SKM-1 treated with dmso at 0.1 percent for 144 hours (cell line): ENCODE data around the gene BTBD2.
"Not testable (repeated sequence)": the region's sequence is repeated elsewhere in the genome, so short reads cannot be mapped to it uniquely, and the experiment has no call there.

Experiments used
- DNase-seq: peaks from one replicate; lab custom pipeline; 2025; ENCODE audit not compliant: unreplicated experiment; lab: John Stamatoyannopoulos, UW

Gene BTBD2

GRCh38 chr19:2016041-2016807 is 710 bp upstream of the BTBD2 start:
- DNase-seq = peak; percentile 12

GRCh38 chr19:2014731-2015607 is 545 bp downstream of the BTBD2 start:
- DNase-seq = no peak

GRCh38 chr19:2014131-2014571 is 1.4 kb downstream of the BTBD2 start:
- no peak for DNase-seq

DNA sequence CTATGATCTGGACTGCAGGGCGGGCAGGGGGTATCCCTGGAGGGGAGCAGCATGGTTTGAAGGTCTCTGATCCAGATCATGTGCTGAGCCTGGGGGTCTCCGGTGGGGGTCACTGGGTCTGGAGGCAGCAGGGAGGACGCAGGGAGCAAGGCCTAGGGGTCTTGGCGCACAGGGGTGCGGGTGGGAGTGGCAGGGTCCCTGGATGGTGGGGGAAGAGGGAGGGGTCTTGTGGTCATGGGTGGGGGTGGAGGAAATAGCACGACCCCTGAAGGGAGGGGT is 1.9 kb downstream of the BTBD2 start:
- no peak for DNase-seq

DNA sequence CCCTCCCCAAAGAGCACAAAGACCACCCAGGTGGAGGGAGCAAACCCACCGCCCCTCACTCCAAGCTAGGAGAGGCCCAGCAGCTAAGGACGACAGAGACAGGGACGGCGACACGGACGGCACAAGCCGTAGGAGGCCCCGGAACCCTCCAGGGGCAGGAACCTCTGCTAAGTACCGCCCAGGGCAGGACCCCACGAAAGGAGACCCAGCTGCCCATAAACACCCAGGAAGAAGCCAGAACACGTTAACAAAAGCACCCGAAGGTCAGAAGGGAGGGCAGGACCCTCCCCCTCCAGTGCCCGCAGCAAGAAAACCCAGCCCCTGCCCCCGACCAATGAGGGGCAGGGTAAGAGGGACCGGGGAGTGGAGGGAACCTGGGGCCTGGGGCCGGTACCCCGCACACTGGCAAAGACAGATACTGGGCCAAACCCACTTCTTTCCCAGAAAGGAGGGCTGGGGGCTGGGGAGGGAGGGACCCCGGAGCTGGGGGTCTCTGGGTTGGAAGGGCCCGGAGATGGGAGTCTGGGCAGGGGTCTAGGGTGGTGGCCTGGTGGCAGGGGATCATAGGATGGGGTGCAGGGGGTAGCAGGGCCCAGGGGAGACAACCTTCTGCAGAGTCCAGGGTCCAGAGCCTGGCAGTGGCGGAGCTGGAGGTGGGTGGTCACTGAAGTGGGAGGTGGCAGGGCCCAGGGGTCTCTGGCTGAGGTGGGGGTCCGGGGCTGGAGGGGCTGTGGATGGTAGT is 2.4 kb downstream of the BTBD2 start:
- no peak for DNase-seq

GRCh38 chr19:2011169-2011568 is 4.3 kb downstream of the BTBD2 start:
- no peak for DNase-seq

- no peak for DNase-seq
Observed at GRCh38 chr19:2010135-2010668, 5.3 kb downstream of the BTBD2 start.

DNA sequence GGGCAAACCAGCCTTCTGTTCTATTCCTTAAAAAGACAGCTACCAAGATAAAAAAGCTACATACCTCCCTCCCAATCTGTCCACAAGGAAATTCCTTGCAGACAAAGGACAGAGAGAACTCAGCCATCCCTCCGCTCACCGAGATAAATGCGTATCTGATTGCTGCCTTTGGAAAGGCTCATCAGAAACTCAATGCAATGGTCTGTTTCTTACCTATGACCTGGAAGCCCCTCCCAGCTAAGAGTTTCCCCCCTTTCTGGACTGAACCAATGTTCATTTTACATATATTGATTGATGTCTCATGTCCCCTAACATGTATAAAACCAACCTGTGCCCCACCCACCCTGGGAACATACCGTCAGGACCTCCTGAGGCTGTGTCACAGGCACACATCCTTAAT is 11.6 kb downstream of the BTBD2 start:
- no peak for DNase-seq

DNA sequence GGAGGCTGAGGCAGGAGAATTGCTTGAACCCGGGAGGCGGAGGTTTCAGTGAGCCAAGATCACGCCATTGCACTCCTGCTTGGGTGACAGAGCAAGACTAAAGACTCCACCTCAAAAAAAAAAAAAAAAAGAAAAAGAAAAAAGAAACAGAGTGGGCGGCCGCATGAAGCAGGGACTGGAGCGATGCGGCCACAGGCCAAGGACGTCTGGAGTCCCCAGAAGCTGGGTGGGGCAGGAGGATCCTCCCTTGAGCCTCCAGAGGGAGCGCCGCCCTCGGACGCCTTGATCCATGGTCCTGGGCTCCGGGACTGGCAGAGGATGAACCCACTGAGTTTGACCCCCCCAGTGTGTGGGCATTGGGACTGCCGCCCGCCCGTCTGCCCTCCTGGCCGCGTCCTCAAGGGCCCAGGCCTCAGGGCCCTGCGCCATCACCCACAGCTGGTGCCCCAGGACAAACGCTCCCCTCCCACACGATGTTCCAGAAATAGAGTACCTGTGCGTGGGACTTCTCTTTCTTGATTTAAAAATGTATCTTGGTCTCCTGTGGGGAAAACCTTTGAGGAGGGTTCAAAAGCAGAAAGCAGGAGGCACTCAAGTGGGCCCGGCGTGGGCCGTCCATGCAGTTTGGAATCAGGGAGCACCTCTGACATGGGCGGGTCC is 15.5 kb downstream of the BTBD2 start:
- DNase-seq = no peak

GRCh38 chr19:1998712-1999708 is 16.5 kb downstream of the BTBD2 start:
- no peak for DNase-seq

DNA sequence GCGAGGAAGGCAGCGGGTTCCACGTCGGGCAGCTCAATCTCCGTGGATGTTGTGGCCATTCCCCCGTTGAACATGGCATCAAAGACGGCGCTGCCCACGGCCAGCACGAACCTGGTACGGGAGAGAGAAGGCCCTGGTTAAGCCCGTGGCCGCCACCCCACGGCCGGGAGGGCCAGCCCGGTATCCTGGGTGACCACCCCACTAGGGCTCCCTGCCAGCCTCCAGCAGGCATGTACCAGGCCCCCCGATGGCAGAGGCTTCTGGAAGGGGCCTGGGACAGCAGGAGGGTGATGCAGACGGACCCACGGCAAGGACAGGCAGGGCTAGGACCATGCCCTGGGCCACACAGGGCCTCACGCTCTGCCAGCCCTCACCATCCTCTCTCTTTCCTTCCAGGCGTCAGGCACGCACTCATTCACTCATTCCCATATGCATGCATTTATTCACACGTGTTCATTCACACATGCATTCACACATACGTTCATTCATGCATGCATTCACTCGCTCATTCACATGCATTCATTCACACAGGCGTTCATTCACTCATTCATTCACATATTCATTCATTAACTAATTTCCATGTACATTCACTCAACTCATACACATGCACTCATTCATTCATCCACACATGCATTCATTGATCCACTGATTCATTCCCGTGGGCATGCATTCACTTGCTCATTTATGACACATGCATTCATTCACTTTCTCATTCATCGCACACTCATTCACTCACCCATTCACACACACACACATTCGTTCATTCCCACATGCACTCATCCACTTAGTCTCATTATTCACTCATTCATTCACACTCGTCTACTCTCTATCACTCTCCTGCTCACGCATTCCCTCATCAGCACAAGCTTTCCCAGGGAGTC is 17.9 kb downstream of the BTBD2 start:
- no peak for DNase-seq

DNA sequence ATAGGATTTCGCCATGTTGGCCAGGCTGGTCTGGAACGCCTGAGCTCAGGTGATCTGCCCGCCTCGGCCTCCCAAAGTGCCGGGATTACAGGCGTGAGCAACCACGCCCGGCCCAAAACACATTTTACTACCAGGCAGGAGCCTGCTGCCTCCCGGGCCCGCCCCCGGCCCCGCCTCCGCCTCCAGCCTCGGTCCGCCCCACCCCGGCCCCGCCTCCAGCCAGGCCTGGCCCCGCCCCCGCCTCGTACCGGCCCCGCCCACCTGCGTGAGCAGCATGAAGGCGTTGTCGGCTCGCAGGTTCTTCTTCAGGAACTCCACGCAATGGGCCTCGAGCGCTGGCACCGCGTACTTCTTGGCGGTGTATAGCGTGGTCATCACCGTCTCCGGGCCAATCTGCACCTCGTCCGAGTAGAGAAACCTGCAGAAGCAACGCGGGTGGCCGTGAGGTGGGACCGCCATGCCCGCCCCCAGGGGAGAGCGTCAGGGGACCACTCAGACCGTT is 22.7 kb downstream of the BTBD2 start:
- DNase-seq = no peak

DNA sequence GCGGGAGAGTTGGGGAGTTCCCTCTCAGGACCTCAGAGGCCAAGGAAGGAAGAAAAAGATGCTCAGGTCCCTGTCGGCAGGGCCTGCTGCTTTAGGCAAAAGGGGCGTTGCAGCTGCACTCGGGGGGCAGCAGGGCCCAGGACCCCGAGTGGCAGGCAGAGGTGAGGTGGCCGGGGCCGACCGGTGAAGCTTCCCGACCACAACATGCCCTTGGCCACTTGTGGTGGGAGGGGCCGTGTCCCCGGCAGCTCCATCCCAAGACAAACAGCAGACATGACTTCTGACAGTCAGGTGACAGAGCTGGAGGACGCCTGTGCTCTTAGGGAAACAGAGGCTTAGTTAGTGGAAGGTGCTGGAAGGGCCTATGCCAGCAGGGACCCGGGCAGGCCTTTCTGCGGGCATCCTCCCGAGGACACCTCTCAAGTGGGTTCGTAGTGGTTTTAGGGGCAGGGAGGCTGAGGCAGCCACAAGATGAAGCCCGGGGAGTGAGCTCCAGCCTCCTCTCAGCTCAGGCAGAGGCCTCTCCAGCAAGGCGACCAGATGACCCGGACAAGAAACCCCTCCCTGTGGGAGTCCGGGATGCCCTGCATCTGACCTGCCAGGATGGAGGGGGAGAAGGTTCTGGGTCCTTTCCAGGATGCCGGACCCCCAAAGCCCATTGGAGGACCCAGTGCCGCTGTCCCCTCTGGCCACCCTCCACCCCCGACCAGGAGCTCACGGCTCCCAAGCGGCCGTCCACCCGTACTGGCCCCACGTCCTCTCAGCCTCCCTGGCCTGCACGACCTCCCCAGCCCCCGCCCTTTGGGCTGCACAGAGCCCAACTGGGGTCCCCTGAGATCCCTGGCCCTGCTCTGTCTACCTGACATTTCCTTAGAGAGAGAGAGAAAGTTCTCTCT is 24.2 kb downstream of the BTBD2 start:
- DNase-seq = no peak

GRCh38 chr19:1990230-1991017 is 25.1 kb downstream of the BTBD2 start:
- DNase-seq = no peak

DNA sequence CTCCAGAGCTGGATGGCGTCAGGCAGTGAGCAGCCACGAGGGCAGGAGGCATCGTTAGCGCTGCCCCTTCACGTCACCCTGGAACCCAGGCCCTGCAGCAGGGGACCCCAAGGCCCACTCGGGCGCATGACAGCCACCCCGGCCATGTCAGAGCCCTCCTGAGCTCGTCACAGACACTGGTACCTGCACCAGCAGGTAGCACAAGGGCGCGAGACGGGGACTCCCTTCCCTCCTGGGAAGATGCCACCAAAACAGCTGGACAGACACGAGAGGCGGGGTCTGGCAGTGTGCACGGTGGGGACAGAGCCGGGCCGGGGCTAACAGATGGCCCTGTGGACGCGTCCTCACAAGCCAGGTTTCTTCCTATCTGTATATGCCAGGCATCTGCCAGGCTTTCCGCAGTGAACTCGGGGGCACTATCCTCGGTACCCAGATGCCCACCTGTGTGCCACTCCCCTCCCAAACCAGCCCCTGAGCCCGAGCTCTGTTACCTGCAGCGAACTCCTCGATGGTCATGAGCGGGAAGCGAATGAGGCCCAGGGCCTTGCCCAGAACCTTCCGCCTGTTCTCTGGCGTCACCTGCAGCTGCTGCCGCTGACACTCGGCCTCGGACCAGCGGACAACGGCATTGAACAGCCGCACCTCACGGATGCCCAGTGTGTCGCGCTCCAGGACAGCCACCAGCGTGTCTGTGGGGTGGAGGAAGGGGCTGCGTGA is 25.8 kb downstream of the BTBD2 start:
- DNase-seq = no peak

DNA sequence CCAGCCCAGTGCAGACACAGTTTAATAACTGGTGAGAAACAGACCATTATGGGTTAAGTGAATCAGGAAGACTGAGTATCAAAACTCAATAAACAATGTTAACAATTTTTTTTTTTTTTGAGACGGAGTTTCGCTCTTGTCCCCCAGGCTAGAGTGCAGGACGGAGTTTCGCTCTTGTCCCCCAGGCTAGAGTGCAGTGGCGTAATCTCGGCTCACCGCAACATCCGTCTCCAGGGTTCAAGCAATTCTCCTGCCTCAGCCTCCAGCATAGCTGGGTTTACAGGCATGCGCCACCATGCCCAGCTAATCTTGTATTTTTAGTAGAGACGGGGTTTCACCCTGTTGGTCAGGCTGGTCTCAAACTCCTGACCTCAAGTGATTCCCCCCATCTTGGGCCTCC is 27.1 kb downstream of the BTBD2 start:
- DNase-seq = not testable (repeated sequence)
